ENCODE results near the gene ENG. TPM values are rescaled to one million over a fixed set of nuclear protein-coding genes. Genes with fewer than 3 reads are reported as not detected.
"Not testable (repeated sequence)": the region's sequence is repeated elsewhere in the genome, so short reads cannot be mapped to it uniquely, and the experiment has no call there.

Gene ENG
- polyA plus RNA-seq, 2 donors, result 11.1 to 17.9 TPM

- H3K9me3 ChIP-seq (ENCODE audit: control insufficient read depth in 2 of 2, insufficient read depth in 1 of 2, low read depth in 1 of 2, low read length in 1 of 2), result peaks cover 0 to 26% of the 10 kb centered on the region in 2 donors
- no peak overlapping the region for H3K4me3 ChIP-seq (ENCODE audit: low read depth in 1 of 2, low read length in 2 of 2)
- H3K36me3 ChIP-seq (ENCODE audit: control insufficient read depth in 2 of 2, insufficient read depth in 2 of 2, low read length in 1 of 2), result peaks cover 23 to 39% of the 10 kb centered on the region in 2 donors
- H3K4me1 ChIP-seq (ENCODE audit: control insufficient read depth in 2 of 2, insufficient read depth in 2 of 2, low read length in 1 of 2), result peaks cover 3 to 4% of the 10 kb centered on the region in 2 donors
- H3K27me3 ChIP-seq (ENCODE audit: control insufficient read depth in 1 of 2, insufficient read depth in 2 of 2, low read length in 2 of 2), result no peaks in the 10 kb centered on the region
- H3K27ac ChIP-seq (ENCODE audit: low read depth in 2 of 2, low read length in 1 of 2), result no peak overlapping the region
- WGBS, 2 donors, result 88 to 97% methylated on average over 6 of the region's 6 CpGs
Measured at GRCh38 chr9:127892831-127893230, 38.4 kb upstream of the ENG start.

GRCh38 chr9:127890053-127890452 lies 35.6 kb upstream of the ENG start:
- Histone ChIP-seq H3K36me3 (ENCODE audit: control insufficient read depth in 2 of 2, insufficient read depth in 2 of 2, low read length in 1 of 2) (peaks cover 25 to 45% of the 10 kb centered on the region in 2 donors), H3K4me3 (ENCODE audit: low read depth in 1 of 2, low read length in 2 of 2) (no peak overlapping the region), H3K27me3 (ENCODE audit: control insufficient read depth in 1 of 2, insufficient read depth in 2 of 2, low read length in 2 of 2) (no peaks in the 10 kb centered on the region), H3K27ac (ENCODE audit: low read depth in 2 of 2, low read length in 1 of 2) (no peak overlapping the region), H3K9me3 (ENCODE audit: control insufficient read depth in 2 of 2, insufficient read depth in 1 of 2, low read depth in 1 of 2, low read length in 1 of 2) (peaks cover 0 to 23% of the 10 kb centered on the region in 2 donors), H3K4me1 (ENCODE audit: control insufficient read depth in 2 of 2, insufficient read depth in 2 of 2, low read length in 1 of 2) (no peaks in the 10 kb centered on the region)
- WGBS, 2 donors, result 88 to 89% methylated on average over 3 of the region's 3 CpGs

- 76 to 87% methylated on average over 2 of the region's 2 CpGs for WGBS, 2 donors
- peaks cover 9 to 25% of the 10 kb centered on the region in 2 donors for H3K36me3 ChIP-seq (ENCODE audit: control insufficient read depth in 2 of 2, insufficient read depth in 2 of 2, low read length in 1 of 2)
Measured at GRCh38 chr9:127887792-127888191, 33.3 kb upstream of the ENG start.

GRCh38 chr9:127886401-127886972 lies 32.0 kb upstream of the ENG start:
- 96 to 97% methylated on average over 18 of the region's 18 CpGs for WGBS, 2 donors
- Histone ChIP-seq H3K27ac (ENCODE audit: low read depth in 2 of 2, low read length in 1 of 2) (no peak overlapping the region), H3K4me1 (ENCODE audit: control insufficient read depth in 2 of 2, insufficient read depth in 2 of 2, low read length in 1 of 2) (peaks cover 3 to 4% of the 10 kb centered on the region in 2 donors), H3K9me3 (ENCODE audit: control insufficient read depth in 2 of 2, insufficient read depth in 1 of 2, low read depth in 1 of 2, low read length in 1 of 2) (no peaks in the 10 kb centered on the region), H3K36me3 (ENCODE audit: control insufficient read depth in 2 of 2, insufficient read depth in 2 of 2, low read length in 1 of 2) (peaks cover 7 to 24% of the 10 kb centered on the region in 2 donors), H3K27me3 (ENCODE audit: control insufficient read depth in 1 of 2, insufficient read depth in 2 of 2, low read length in 2 of 2) (no peaks in the 10 kb centered on the region), H3K4me3 (ENCODE audit: low read depth in 1 of 2, low read length in 2 of 2) (no peak overlapping the region)

More at GRCh38 chr9:127887792-127888191, 33.3 kb upstream of the ENG start:
- H3K4me3 ChIP-seq (ENCODE audit: low read depth in 1 of 2, low read length in 2 of 2), result no peak overlapping the region
- peaks cover 0 to 2% of the 10 kb centered on the region in 2 donors for H3K9me3 ChIP-seq (ENCODE audit: control insufficient read depth in 2 of 2, insufficient read depth in 1 of 2, low read depth in 1 of 2, low read length in 1 of 2)
- no peaks in the 10 kb centered on the region for H3K27me3 ChIP-seq (ENCODE audit: control insufficient read depth in 1 of 2, insufficient read depth in 2 of 2, low read length in 2 of 2)
- no peak overlapping the region for H3K27ac ChIP-seq (ENCODE audit: low read depth in 2 of 2, low read length in 1 of 2)
- H3K4me1 ChIP-seq (ENCODE audit: control insufficient read depth in 2 of 2, insufficient read depth in 2 of 2, low read length in 1 of 2), result peaks cover 3 to 4% of the 10 kb centered on the region in 2 donors

- Histone ChIP-seq H3K36me3 (ENCODE audit: control insufficient read depth in 2 of 2, insufficient read depth in 2 of 2, low read length in 1 of 2) (peaks cover 7 to 21% of the 10 kb centered on the region in 2 donors), H3K4me3 (ENCODE audit: low read depth in 1 of 2, low read length in 2 of 2) (no peak overlapping the region), H3K4me1 (ENCODE audit: control insufficient read depth in 2 of 2, insufficient read depth in 2 of 2, low read length in 1 of 2) (peaks cover 3 to 4% of the 10 kb centered on the region in 2 donors), H3K27me3 (ENCODE audit: control insufficient read depth in 1 of 2, insufficient read depth in 2 of 2, low read length in 2 of 2) (no peaks in the 10 kb centered on the region), H3K9me3 (ENCODE audit: control insufficient read depth in 2 of 2, insufficient read depth in 1 of 2, low read depth in 1 of 2, low read length in 1 of 2) (no peaks in the 10 kb centered on the region), H3K27ac (ENCODE audit: low read depth in 2 of 2, low read length in 1 of 2) (no peak overlapping the region)
- 78 to 80% methylated on average over 13 of the region's 13 CpGs for WGBS, 2 donors
Measured at GRCh38 chr9:127885508-127886281, 31.2 kb upstream of the ENG start.

- Histone ChIP-seq H3K4me1 (ENCODE audit: control insufficient read depth in 2 of 2, insufficient read depth in 2 of 2, low read length in 1 of 2) (peaks cover 3 to 4% of the 10 kb centered on the region in 2 donors), H3K9me3 (ENCODE audit: control insufficient read depth in 2 of 2, insufficient read depth in 1 of 2, low read depth in 1 of 2, low read length in 1 of 2) (no peaks in the 10 kb centered on the region), H3K27me3 (ENCODE audit: control insufficient read depth in 1 of 2, insufficient read depth in 2 of 2, low read length in 2 of 2) (no peaks in the 10 kb centered on the region), H3K4me3 (ENCODE audit: low read depth in 1 of 2, low read length in 2 of 2) (no peak overlapping the region), H3K27ac (ENCODE audit: low read depth in 2 of 2, low read length in 1 of 2) (peak overlapping the region in 1 of 2 donors; percentile 13), H3K36me3 (ENCODE audit: control insufficient read depth in 2 of 2, insufficient read depth in 2 of 2, low read length in 1 of 2) (peaks cover 7 to 15% of the 10 kb centered on the region in 2 donors)
- 78 to 82% methylated on average over 15 of the region's 15 CpGs for WGBS, 2 donors
Measured at GRCh38 chr9:127884976-127885490, 30.6 kb upstream of the ENG start.

- WGBS, 2 donors, result 46 to 60% methylated on average over 11 of the region's 11 CpGs
- H3K27ac ChIP-seq (ENCODE audit: low read depth in 2 of 2, low read length in 1 of 2), result peak overlapping the region in 1 of 2 donors; percentile 9
Measured at GRCh38 chr9:127884427-127884911, 30.0 kb upstream of the ENG start.

GRCh38 chr9:127883959-127884358 lies 29.5 kb upstream of the ENG start:
- WGBS, 2 donors, result 80 to 87% methylated on average over 7 of the region's 7 CpGs
- no peaks in the 10 kb centered on the region for H3K27me3 ChIP-seq (ENCODE audit: control insufficient read depth in 1 of 2, insufficient read depth in 2 of 2, low read length in 2 of 2)
- peaks cover 7 to 15% of the 10 kb centered on the region in 2 donors for H3K36me3 ChIP-seq (ENCODE audit: control insufficient read depth in 2 of 2, insufficient read depth in 2 of 2, low read length in 1 of 2)
- H3K9me3 ChIP-seq (ENCODE audit: control insufficient read depth in 2 of 2, insufficient read depth in 1 of 2, low read depth in 1 of 2, low read length in 1 of 2), result no peaks in the 10 kb centered on the region
- no peak overlapping the region for H3K4me3 ChIP-seq (ENCODE audit: low read depth in 1 of 2, low read length in 2 of 2)
- no peak overlapping the region for H3K27ac ChIP-seq (ENCODE audit: low read depth in 2 of 2, low read length in 1 of 2)
- peaks cover 3 to 4% of the 10 kb centered on the region in 2 donors for H3K4me1 ChIP-seq (ENCODE audit: control insufficient read depth in 2 of 2, insufficient read depth in 2 of 2, low read length in 1 of 2)

More at GRCh38 chr9:127884427-127884911, 30.0 kb upstream of the ENG start:
- Histone ChIP-seq H3K4me1 (ENCODE audit: control insufficient read depth in 2 of 2, insufficient read depth in 2 of 2, low read length in 1 of 2) (peaks cover 3 to 4% of the 10 kb centered on the region in 2 donors), H3K27me3 (ENCODE audit: control insufficient read depth in 1 of 2, insufficient read depth in 2 of 2, low read length in 2 of 2) (no peaks in the 10 kb centered on the region), H3K9me3 (ENCODE audit: control insufficient read depth in 2 of 2, insufficient read depth in 1 of 2, low read depth in 1 of 2, low read length in 1 of 2) (no peaks in the 10 kb centered on the region), H3K36me3 (ENCODE audit: control insufficient read depth in 2 of 2, insufficient read depth in 2 of 2, low read length in 1 of 2) (peaks cover 7 to 15% of the 10 kb centered on the region in 2 donors), H3K4me3 (ENCODE audit: low read depth in 1 of 2, low read length in 2 of 2) (no peak overlapping the region)

GRCh38 chr9:127881715-127882114 lies 27.3 kb upstream of the ENG start:
- H3K27me3 ChIP-seq (ENCODE audit: control insufficient read depth in 1 of 2, insufficient read depth in 2 of 2, low read length in 2 of 2); H3K9me3 ChIP-seq (ENCODE audit: control insufficient read depth in 2 of 2, insufficient read depth in 1 of 2, low read depth in 1 of 2, low read length in 1 of 2); H3K27ac ChIP-seq (ENCODE audit: low read depth in 2 of 2, low read length in 1 of 2); H3K36me3 ChIP-seq (ENCODE audit: control insufficient read depth in 2 of 2, insufficient read depth in 2 of 2, low read length in 1 of 2); H3K4me3 ChIP-seq (ENCODE audit: low read depth in 1 of 2, low read length in 2 of 2): not testable (repeated sequence)
- WGBS, 2 donors, result 83 to 87% methylated on average over 3 of the region's 3 CpGs
- H3K4me1 ChIP-seq (ENCODE audit: control insufficient read depth in 2 of 2, insufficient read depth in 2 of 2, low read length in 1 of 2), result peaks cover 9 to 11% of the 10 kb centered on the region in 2 donors

All from esophagus (tissue), 2 donors.